HepG2 (cell line): ENCODE results near the gene LMBRD2. TPM values are rescaled to one million over a fixed set of nuclear protein-coding genes. Genes with fewer than 3 reads are reported as not detected.

Experiments used
- ELF3 ChIP-seq: IDR thresholded peaks from 2 replicates; pipeline ENCODE4 v1.6.1; 2016; ENCODE audit warnings: missing genetic modification reagents, missing compliant biosample characterization
- ZNF598 ChIP-seq: sonication (generic); formaldehyde crosslinking; IDR thresholded peaks from 2 replicates; pipeline ENCODE4 v1.5.1; 2020; ENCODE audit warnings: mild to moderate bottlenecking, missing genetic modification reagents, borderline replicate concordance
- ZNF703 ChIP-seq: sonication (generic); formaldehyde crosslinking; IDR thresholded peaks from 2 replicates; pipeline ENCODE4 v1.5.1; 2020; ENCODE audit warnings: missing genetic modification reagents, mild to moderate bottlenecking, moderate library complexity, borderline replicate concordance
- polyA plus RNA-seq, 8 experiments: library from polyadenylated mRNA; depleted of rRNA in 3 of 8; stranded (reverse) in 7 of 8; unstranded in 1 of 8; fragments of >200 nt; fragmentation: Illumina TruSeq in 4 of 8; extraction: Trizol in 4 of 8; gene quantifications; 2 replicates each; pipeline versions ENCODE4 v1.2.1 to v1.2.3, GENCODE V29; 2011 to 2016; ENCODE audit warnings: low read depth in 4 of 8, missing spikeins in 1 of 8, mixed read lengths in 1 of 8; ENCODE audit not compliant: insufficient read depth in 1 of 8
- total RNA-seq, 5 experiments: library from RNA; depleted of rRNA; stranded (reverse); fragments of >200 nt; fragmentation: Illumina TruSeq; extraction: Trizol; gene quantifications; 2 replicates each; pipeline ENCODE4 v1.2.3, GENCODE V29; 2016; ENCODE audit warnings: low read depth in 1 of 5
- TF ChIP-seq, protein P1 (sequence below): sonication (generic); formaldehyde crosslinking; IDR thresholded peaks from 2 replicates; pipeline ENCODE4 v1.5.1; 2020; ENCODE audit warnings: mild to moderate bottlenecking, missing genetic modification reagents, borderline replicate concordance
- TF ChIP-seq, protein P2 (sequence below): sonication (generic); formaldehyde crosslinking; IDR thresholded peaks from 2 replicates; pipeline ENCODE4 v1.4.0; 2020; ENCODE audit warnings: missing genetic modification reagents, mild to moderate bottlenecking, borderline replicate concordance
- TF ChIP-seq, protein P3 (sequence below): sonication (generic); formaldehyde crosslinking; IDR thresholded peaks from one replicate; pipeline ENCODE4 v1.5.1; 2020; ENCODE audit warnings: mild to moderate bottlenecking, missing genetic modification reagents; ENCODE audit errors: not compliant biosample characterization
- TF ChIP-seq, protein P4 (sequence below): IDR thresholded peaks from 2 replicates; pipeline ENCODE4 v1.6.1; 2016; ENCODE audit warnings: mild to moderate bottlenecking

Gene LMBRD2
- total and polyA plus RNA-seq, 2 of the 13 experiments (the other 11 are each of a cell fraction or from before 2014, with no cell fraction given) = 2.0 to 4.7 TPM

DNA sequence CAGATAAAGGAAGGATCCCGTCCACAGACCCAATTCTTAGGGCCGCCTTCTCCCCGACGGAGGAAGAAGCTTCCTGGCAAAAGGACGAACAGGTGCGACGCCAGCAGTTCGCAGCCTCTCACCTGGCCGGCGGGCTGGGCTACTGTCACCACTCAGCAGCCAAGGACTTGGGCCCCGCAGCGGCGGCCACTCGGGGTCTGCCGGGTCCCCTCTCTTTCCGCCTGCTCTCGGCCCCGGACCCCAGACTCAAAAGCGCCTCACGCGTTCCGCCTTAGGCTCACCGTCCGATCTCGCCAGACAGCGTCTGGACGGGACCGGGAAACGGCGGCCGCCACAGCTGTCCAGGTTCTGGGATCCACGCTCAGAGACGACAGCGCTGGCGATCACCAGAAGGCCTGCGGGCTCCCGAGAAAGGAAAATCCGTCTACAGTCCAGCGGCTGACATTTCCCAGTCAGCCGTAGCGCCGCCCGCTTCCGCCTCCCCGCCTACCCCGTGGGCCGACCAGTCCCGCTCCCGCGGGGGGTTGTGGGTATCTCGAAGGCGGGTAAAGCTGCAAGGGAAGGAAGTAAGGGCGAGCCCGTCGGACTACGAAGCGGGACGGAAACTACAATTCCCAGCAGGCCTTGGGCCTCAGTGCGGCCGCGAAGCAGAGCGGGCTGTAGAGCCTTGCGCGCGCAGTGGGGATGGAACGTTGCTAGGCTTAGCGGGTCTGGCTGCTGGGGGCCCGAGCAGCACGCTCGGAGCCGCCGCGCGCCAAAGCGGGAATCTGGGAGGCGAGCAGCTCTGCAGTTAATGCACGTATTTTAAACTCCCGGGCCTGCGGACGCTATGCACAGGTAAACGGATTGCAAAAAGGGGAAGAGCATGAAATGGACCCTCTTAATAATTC lies at the start of gene LMBRD2, which contains the start of gene SKP2 (continued):
- TF ChIP-seq ZNF703 (CRISPR knock-in tag) (no peak), ZNF598 (CRISPR knock-in tag) (0 out of 2 replicates have a peak, but pooled peaks have one; percentile 6), ELF3 (CRISPR knock-in tag) (peak; percentile 94)
- TF ChIP-seq, protein P1, sequence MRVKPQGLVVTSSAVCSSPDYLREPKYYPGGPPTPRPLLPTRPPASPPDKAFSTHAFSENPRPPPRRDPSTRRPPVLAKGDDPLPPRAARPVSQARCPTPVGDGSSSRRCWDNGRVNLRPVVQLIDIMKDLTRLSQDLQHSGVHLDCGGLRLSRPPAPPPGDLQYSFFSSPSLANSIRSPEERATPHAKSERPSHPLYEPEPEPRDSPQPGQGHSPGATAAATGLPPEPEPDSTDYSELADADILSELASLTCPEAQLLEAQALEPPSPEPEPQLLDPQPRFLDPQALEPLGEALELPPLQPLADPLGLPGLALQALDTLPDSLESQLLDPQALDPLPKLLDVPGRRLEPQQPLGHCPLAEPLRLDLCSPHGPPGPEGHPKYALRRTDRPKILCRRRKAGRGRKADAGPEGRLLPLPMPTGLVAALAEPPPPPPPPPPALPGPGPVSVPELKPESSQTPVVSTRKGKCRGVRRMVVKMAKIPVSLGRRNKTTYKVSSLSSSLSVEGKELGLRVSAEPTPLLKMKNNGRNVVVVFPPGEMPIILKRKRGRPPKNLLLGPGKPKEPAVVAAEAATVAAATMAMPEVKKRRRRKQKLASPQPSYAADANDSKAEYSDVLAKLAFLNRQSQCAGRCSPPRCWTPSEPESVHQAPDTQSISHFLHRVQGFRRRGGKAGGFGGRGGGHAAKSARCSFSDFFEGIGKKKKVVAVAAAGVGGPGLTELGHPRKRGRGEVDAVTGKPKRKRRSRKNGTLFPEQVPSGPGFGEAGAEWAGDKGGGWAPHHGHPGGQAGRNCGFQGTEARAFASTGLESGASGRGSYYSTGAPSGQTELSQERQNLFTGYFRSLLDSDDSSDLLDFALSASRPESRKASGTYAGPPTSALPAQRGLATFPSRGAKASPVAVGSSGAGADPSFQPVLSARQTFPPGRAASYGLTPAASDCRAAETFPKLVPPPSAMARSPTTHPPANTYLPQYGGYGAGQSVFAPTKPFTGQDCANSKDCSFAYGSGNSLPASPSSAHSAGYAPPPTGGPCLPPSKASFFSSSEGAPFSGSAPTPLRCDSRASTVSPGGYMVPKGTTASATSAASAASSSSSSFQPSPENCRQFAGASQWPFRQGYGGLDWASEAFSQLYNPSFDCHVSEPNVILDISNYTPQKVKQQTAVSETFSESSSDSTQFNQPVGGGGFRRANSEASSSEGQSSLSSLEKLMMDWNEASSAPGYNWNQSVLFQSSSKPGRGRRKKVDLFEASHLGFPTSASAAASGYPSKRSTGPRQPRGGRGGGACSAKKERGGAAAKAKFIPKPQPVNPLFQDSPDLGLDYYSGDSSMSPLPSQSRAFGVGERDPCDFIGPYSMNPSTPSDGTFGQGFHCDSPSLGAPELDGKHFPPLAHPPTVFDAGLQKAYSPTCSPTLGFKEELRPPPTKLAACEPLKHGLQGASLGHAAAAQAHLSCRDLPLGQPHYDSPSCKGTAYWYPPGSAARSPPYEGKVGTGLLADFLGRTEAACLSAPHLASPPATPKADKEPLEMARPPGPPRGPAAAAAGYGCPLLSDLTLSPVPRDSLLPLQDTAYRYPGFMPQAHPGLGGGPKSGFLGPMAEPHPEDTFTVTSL (CRISPR knock-in tag) = no peak
- TF ChIP-seq, protein P2, sequence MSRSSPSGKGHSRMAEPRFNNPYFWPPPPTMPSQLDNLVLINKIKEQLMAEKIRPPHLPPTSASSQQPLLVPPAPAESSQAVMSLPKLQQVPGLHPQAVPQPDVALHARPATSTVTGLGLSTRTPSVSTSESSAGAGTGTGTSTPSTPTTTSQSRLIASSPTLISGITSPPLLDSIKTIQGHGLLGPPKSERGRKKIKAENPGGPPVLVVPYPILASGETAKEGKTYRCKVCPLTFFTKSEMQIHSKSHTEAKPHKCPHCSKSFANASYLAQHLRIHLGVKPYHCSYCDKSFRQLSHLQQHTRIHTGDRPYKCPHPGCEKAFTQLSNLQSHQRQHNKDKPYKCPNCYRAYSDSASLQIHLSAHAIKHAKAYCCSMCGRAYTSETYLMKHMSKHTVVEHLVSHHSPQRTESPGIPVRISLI (CRISPR knock-in tag) = no peak
- TF ChIP-seq, protein P3, sequence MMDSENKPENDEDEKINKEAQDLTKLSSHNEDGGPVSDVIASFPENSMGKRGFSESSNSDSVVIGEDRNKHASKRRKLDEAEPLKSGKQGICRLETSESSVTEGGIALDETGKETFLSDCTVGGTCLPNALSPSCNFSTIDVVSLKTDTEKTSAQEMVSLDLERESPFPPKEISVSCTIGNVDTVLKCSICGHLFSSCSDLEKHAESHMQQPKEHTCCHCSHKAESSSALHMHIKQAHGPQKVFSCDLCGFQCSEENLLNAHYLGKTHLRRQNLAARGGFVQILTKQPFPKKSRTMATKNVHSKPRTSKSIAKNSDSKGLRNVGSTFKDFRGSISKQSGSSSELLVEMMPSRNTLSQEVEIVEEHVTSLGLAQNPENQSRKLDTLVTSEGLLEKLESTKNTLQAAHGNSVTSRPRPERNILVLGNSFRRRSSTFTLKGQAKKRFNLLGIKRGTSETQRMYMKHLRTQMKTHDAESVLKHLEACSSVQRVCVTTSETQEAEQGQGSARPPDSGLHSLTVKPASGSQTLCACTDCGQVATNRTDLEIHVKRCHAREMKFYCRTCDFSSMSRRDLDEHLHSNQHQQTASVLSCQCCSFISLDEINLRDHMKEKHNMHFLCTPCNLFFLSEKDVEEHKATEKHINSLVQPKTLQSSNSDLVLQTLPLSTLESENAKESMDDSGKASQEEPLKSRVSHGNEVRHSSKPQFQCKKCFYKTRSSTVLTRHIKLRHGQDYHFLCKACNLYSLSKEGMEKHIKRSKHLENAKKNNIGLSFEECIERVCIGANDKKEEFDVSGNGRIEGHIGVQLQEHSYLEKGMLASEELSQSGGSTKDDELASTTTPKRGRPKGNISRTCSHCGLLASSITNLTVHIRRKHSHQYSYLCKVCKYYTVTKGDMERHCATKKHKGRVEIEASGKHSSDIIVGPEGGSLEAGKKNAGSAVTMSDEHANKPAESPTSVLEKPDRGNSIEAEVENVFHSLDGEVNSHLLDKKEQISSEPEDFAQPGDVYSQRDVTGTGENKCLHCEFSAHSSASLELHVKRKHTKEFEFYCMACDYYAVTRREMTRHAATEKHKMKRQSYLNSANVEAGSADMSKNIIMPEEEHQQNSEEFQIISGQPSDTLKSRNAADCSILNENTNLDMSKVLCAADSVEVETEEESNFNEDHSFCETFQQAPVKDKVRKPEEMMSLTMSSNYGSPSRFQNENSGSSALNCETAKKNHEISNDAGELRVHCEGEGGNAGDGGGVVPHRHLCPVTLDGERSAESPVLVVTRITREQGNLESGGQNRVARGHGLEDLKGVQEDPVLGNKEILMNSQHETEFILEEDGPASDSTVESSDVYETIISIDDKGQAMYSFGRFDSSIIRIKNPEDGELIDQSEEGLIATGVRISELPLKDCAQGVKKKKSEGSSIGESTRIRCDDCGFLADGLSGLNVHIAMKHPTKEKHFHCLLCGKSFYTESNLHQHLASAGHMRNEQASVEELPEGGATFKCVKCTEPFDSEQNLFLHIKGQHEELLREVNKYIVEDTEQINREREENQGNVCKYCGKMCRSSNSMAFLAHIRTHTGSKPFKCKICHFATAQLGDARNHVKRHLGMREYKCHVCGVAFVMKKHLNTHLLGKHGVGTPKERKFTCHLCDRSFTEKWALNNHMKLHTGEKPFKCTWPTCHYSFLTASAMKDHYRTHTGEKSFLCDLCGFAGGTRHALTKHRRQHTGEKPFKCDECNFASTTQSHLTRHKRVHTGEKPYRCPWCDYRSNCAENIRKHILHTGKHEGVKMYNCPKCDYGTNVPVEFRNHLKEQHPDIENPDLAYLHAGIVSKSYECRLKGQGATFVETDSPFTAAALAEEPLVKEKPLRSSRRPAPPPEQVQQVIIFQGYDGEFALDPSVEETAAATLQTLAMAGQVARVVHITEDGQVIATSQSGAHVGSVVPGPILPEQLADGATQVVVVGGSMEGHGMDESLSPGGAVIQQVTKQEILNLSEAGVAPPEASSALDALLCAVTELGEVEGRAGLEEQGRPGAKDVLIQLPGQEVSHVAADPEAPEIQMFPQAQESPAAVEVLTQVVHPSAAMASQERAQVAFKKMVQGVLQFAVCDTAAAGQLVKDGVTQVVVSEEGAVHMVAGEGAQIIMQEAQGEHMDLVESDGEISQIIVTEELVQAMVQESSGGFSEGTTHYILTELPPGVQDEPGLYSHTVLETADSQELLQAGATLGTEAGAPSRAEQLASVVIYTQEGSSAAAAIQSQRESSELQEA (CRISPR knock-in tag) = no peak
- TF ChIP-seq, protein P4, sequence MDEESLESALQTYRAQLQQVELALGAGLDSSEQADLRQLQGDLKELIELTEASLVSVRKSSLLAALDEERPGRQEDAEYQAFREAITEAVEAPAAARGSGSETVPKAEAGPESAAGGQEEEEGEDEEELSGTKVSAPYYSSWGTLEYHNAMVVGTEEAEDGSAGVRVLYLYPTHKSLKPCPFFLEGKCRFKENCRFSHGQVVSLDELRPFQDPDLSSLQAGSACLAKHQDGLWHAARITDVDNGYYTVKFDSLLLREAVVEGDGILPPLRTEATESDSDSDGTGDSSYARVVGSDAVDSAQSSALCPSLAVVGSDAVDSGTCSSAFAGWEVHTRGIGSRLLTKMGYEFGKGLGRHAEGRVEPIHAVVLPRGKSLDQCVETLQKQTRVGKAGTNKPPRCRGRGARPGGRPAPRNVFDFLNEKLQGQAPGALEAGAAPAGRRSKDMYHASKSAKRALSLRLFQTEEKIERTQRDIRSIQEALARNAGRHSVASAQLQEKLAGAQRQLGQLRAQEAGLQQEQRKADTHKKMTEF = peak; percentile 84; the same call in 1 of the 2 replicates
